ENCODE measurements around the gene JUP. TPM values are rescaled to one million over a fixed set of nuclear protein-coding genes. Genes with fewer than 3 reads are reported as not detected.

Gene JUP
- polyA plus RNA-seq, 1 donor from 2014 or later: 46.1 TPM

DNA sequence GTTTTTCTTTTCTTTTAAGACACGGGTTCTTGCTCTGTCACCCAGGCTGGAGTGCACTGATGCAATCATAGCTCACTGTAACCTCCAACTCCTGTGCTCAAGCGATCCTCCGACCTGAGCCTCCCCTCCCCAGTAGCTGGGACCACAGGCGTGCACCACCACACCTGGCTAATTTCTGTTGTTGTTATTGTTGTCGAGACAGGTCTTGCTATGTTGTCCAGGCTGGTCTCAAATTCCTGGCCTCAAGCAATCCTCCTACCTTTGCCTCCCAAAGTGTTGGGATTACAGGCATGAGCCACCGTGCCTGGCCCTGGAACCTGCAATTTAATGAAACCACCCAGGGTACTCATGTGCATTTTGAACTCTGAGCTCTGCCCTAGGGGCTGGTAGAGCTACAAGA lies 24.1 kb downstream of the JUP start:
- no peaks in the 10 kb centered on the region for H3K9me3 ChIP-seq (ENCODE audit: low read length)
- H3K79me2 ChIP-seq (replicated peaks; ENCODE audit: insufficient read depth, low read length): no peaks in the 10 kb centered on the region
- H3K27me3 ChIP-seq (ENCODE audit: insufficient read depth, low read depth, low read length): no peaks in the 10 kb centered on the region
- H3K9ac ChIP-seq (ENCODE audit: low read length): no peak overlapping the region
- H3K9me2 ChIP-seq (ENCODE audit: insufficient read depth, low read length): no peaks in the 10 kb centered on the region
- no peak overlapping the region for H2AFZ ChIP-seq (ENCODE audit: low read depth, low read length)
- H4K20me1 ChIP-seq (ENCODE audit: insufficient read depth): no peaks in the 10 kb centered on the region
- H3K4me3 ChIP-seq (ENCODE audit: low read length): no peak overlapping the region
- peaks cover 6% of the 10 kb centered on the region for H3K36me3 ChIP-seq (ENCODE audit: insufficient read depth, low read length)
- H3F3A ChIP-seq (ENCODE audit: insufficient read depth, low read length, poor library complexity, severe bottlenecking): no peaks in the 10 kb centered on the region
- H3K4me2 ChIP-seq (ENCODE audit: low read length): no peak overlapping the region
- no peak overlapping the region for H3K27ac ChIP-seq (ENCODE audit: low read length)
- TF ChIP-seq RAD21 (conservative IDR thresholded peaks at IDR 0.05): no peak
- TF ChIP-seq, protein P1, sequence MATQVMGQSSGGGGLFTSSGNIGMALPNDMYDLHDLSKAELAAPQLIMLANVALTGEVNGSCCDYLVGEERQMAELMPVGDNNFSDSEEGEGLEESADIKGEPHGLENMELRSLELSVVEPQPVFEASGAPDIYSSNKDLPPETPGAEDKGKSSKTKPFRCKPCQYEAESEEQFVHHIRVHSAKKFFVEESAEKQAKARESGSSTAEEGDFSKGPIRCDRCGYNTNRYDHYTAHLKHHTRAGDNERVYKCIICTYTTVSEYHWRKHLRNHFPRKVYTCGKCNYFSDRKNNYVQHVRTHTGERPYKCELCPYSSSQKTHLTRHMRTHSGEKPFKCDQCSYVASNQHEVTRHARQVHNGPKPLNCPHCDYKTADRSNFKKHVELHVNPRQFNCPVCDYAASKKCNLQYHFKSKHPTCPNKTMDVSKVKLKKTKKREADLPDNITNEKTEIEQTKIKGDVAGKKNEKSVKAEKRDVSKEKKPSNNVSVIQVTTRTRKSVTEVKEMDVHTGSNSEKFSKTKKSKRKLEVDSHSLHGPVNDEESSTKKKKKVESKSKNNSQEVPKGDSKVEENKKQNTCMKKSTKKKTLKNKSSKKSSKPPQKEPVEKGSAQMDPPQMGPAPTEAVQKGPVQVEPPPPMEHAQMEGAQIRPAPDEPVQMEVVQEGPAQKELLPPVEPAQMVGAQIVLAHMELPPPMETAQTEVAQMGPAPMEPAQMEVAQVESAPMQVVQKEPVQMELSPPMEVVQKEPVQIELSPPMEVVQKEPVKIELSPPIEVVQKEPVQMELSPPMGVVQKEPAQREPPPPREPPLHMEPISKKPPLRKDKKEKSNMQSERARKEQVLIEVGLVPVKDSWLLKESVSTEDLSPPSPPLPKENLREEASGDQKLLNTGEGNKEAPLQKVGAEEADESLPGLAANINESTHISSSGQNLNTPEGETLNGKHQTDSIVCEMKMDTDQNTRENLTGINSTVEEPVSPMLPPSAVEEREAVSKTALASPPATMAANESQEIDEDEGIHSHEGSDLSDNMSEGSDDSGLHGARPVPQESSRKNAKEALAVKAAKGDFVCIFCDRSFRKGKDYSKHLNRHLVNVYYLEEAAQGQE (IDR thresholded peaks at IDR 0.05; ENCODE audit: borderline replicate concordance): no peak

DNA sequence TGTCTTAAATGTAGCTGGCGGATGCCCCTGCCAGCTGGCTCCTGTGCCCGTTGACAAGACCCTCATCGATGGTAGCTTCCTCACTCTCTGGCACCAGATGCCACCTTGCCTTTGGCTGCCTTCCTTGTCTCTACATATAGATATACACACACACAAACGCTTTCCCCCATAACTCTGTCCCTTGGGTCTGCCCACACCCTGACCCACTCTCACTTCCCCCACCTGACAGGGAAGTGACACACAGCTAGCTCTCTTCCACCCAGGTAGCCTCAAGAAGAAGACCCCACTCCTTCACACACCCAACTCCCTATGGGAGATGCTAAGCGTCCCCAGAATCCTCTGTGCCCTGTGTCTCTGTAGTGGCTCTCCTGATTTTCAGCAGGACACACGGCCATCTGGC lies 25.6 kb downstream of the JUP start:
- Histone ChIP-seq H3K36me3 (ENCODE audit: insufficient read depth, low read length) (peaks cover 6% of the 10 kb centered on the region), H4K20me1 (ENCODE audit: insufficient read depth) (no peaks in the 10 kb centered on the region)

More for the DNA sequence above, 25.6 kb downstream of the JUP start:
- no peak overlapping the region for H3K27ac ChIP-seq (ENCODE audit: low read length)
- no peaks in the 10 kb centered on the region for H3K9me3 ChIP-seq (ENCODE audit: low read length)
- no peak overlapping the region for H2AFZ ChIP-seq (ENCODE audit: low read depth, low read length)
- H3K9ac ChIP-seq (ENCODE audit: low read length): no peak overlapping the region
- H3F3A ChIP-seq (ENCODE audit: insufficient read depth, low read length, poor library complexity, severe bottlenecking): no peaks in the 10 kb centered on the region
- no peak overlapping the region for H3K4me3 ChIP-seq (ENCODE audit: low read length)
- no peak overlapping the region for H3K4me2 ChIP-seq (ENCODE audit: low read length)
- no peak for TF ChIP-seq POLR2AphosphoS5 (IDR thresholded peaks at IDR 0.05)
- TF ChIP-seq EZH2 (IDR thresholded peaks at IDR 0.05; ENCODE audit: borderline replicate concordance, insufficient read depth, low read length, poor library complexity, severe bottlenecking): no peak
- TF ChIP-seq SMC3 (conservative IDR thresholded peaks at IDR 0.05; ENCODE audit: poor library complexity): no peak
- TF ChIP-seq RAD21 (conservative IDR thresholded peaks at IDR 0.05): no peak
- TF ChIP-seq, protein P1 (IDR thresholded peaks at IDR 0.05; ENCODE audit: borderline replicate concordance): no peak
- no peak for TF ChIP-seq TAF1 (IDR thresholded peaks at IDR 0.05; ENCODE audit: low read depth)
- TF ChIP-seq, protein P2, sequence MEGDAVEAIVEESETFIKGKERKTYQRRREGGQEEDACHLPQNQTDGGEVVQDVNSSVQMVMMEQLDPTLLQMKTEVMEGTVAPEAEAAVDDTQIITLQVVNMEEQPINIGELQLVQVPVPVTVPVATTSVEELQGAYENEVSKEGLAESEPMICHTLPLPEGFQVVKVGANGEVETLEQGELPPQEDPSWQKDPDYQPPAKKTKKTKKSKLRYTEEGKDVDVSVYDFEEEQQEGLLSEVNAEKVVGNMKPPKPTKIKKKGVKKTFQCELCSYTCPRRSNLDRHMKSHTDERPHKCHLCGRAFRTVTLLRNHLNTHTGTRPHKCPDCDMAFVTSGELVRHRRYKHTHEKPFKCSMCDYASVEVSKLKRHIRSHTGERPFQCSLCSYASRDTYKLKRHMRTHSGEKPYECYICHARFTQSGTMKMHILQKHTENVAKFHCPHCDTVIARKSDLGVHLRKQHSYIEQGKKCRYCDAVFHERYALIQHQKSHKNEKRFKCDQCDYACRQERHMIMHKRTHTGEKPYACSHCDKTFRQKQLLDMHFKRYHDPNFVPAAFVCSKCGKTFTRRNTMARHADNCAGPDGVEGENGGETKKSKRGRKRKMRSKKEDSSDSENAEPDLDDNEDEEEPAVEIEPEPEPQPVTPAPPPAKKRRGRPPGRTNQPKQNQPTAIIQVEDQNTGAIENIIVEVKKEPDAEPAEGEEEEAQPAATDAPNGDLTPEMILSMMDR (IDR thresholded peaks at IDR 0.05; ENCODE audit: poor library complexity, severe bottlenecking): no peak
- no peak for TF ChIP-seq EP300 (conservative IDR thresholded peaks at IDR 0.05; ENCODE audit: poor library complexity, severe bottlenecking)
- no peak for TF ChIP-seq MXI1 (conservative IDR thresholded peaks at IDR 0.05; ENCODE audit: poor library complexity, severe bottlenecking)
- no peaks in the 10 kb centered on the region for H3K9me2 ChIP-seq (ENCODE audit: insufficient read depth, low read length)
- H3K79me2 ChIP-seq (replicated peaks; ENCODE audit: insufficient read depth, low read length): no peaks in the 10 kb centered on the region
- H3K27me3 ChIP-seq (ENCODE audit: insufficient read depth, low read depth, low read length): no peaks in the 10 kb centered on the region

Data from neural cell (in vitro differentiated cells).